ENCODE measurements around the gene PLG.
"Not testable (repeated sequence)": the region's sequence is repeated elsewhere in the genome, so short reads cannot be mapped to it uniquely, and the experiment has no call there.

PLG gene

GRCh38 chr6:160701918-160702680 is at the start of gene PLG:
Gene PLG (plus strand): TSS chr6:160702244. CDS start chr6:160702305, 61 bp downstream.
- not testable (repeated sequence) for FAIRE-seq; DNase-seq (ENCODE audit: insufficient read length, low spot score)

GRCh38 chr6:160659562-160659961 is 42.5 kb upstream of the PLG start:
- no peak for FAIRE-seq
- no peak for DNase-seq (ENCODE audit: insufficient read length, low spot score)

GRCh38 chr6:160661216-160661615 is 40.8 kb upstream of the PLG start:
- FAIRE-seq = no peak

GRCh38 chr6:160662429-160662828 is 39.6 kb upstream of the PLG start:
- FAIRE-seq = no peak
- no peak for DNase-seq (ENCODE audit: insufficient read length, low spot score)

More at GRCh38 chr6:160661216-160661615, 40.8 kb upstream of the PLG start:
- no peak for DNase-seq (ENCODE audit: insufficient read length, low spot score)

GRCh38 chr6:160662842-160663241 is 39.2 kb upstream of the PLG start:
- no peak for FAIRE-seq
- no peak for DNase-seq (ENCODE audit: insufficient read length, low spot score)

- not testable (repeated sequence) for FAIRE-seq
Measured at GRCh38 chr6:160664198-160664597, 37.8 kb upstream of the PLG start, which contains the start of gene LPA. Gene LPA (minus strand): TSS chr6:160664275. CDS start chr6:160664214, 61 bp downstream.

GRCh38 chr6:160667639-160668481 is 34.2 kb upstream of the PLG start:
- peak; percentile 39 for FAIRE-seq
- peak; percentile 17 for DNase-seq (ENCODE audit: insufficient read length, low spot score)

More at GRCh38 chr6:160664198-160664597, 37.8 kb upstream of the PLG start, which contains the start of gene LPA:
- not testable (repeated sequence) for DNase-seq (ENCODE audit: insufficient read length, low spot score)

- DNase-seq (ENCODE audit: insufficient read length, low spot score) (no peak), FAIRE-seq (no peak)
Measured at GRCh38 chr6:160668589-160668988, 33.5 kb upstream of the PLG start.

GRCh38 chr6:160676418-160676817 is 25.6 kb upstream of the PLG start:
- DNase-seq (ENCODE audit: insufficient read length, low spot score); FAIRE-seq: not testable (repeated sequence)

GRCh38 chr6:160678230-160678629 is 23.8 kb upstream of the PLG start:
- DNase-seq (ENCODE audit: insufficient read length, low spot score) (no peak), FAIRE-seq (no peak)

- FAIRE-seq (no peak), DNase-seq (ENCODE audit: insufficient read length, low spot score) (no peak)
Measured at GRCh38 chr6:160678744-160679401, 23.2 kb upstream of the PLG start.

- DNase-seq (ENCODE audit: insufficient read length, low spot score) (no peak), FAIRE-seq (no peak)
Measured at GRCh38 chr6:160679402-160679769, 22.7 kb upstream of the PLG start.

GRCh38 chr6:160685101-160685761 is 16.8 kb upstream of the PLG start:
- not testable (repeated sequence) for DNase-seq (ENCODE audit: insufficient read length, low spot score)

GRCh38 chr6:160685762-160686450 is 16.1 kb upstream of the PLG start:
- no peak for FAIRE-seq

More at GRCh38 chr6:160685101-160685761, 16.8 kb upstream of the PLG start:
- FAIRE-seq = not testable (repeated sequence)

GRCh38 chr6:160690458-160690857 is 11.6 kb upstream of the PLG start:
- FAIRE-seq (no peak), DNase-seq (ENCODE audit: insufficient read length, low spot score) (no peak)

More at GRCh38 chr6:160685762-160686450, 16.1 kb upstream of the PLG start:
- DNase-seq (ENCODE audit: insufficient read length, low spot score) = no peak

- no peak for FAIRE-seq
- DNase-seq (ENCODE audit: insufficient read length, low spot score) = no peak
Measured at GRCh38 chr6:160691617-160692016, 10.4 kb upstream of the PLG start.

- FAIRE-seq = no peak
- no peak for DNase-seq (ENCODE audit: insufficient read length, low spot score)
Measured at GRCh38 chr6:160692369-160692959, 9.6 kb upstream of the PLG start.

GRCh38 chr6:160695025-160695424 is 7.0 kb upstream of the PLG start:
- not testable (repeated sequence) for DNase-seq (ENCODE audit: insufficient read length, low spot score)

GRCh38 chr6:160695622-160696021 is 6.4 kb upstream of the PLG start:
- DNase-seq (ENCODE audit: insufficient read length, low spot score); FAIRE-seq: not testable (repeated sequence)

More at GRCh38 chr6:160695025-160695424, 7.0 kb upstream of the PLG start:
- not testable (repeated sequence) for FAIRE-seq
